HG03575 (cell line): Measurements from ENCODE around the gene CHML.

Experiments used
- ATAC-seq: cut with Tn5 transposase; IDR thresholded peaks from one replicate; pipeline ENCODE4 v1.9.1; 2021; ENCODE audit not compliant: unreplicated experiment, insufficient number of reproducible peaks, low FRiP score; ENCODE audit errors: extremely low read depth

The CHML gene

GRCh38 chr1:241630005-241630404, 10.2 kb downstream of the CHML start:
- ATAC-seq: no peak

GRCh38 chr1:241627453-241628259, 12.5 kb downstream of the CHML start:
- no peak for ATAC-seq

GRCh38 chr1:241624935-241625334, 15.2 kb downstream of the CHML start:
- no peak for ATAC-seq

- ATAC-seq: no peak
These were observed 17.5 kb downstream of the CHML start for GRCh38 chr1:241622669-241623068.

GRCh38 chr1:241617426-241617825, 22.7 kb downstream of the CHML start:
- ATAC-seq: no peak

- ATAC-seq: no peak
These were observed 24.9 kb downstream of the CHML start for GRCh38 chr1:241615043-241615974.

GRCh38 chr1:241614572-241614971, 25.6 kb downstream of the CHML start:
- no peak for ATAC-seq

GRCh38 chr1:241614144-241614543, 26.0 kb downstream of the CHML start:
- ATAC-seq: no peak

GRCh38 chr1:241612533-241613477, 27.4 kb downstream of the CHML start:
- no peak for ATAC-seq

- ATAC-seq: no peak
These were observed 28.4 kb downstream of the CHML start for GRCh38 chr1:241611736-241612135.

- peak; percentile 83 for ATAC-seq
These were observed 29.1 kb downstream of the CHML start for GRCh38 chr1:241611063-241611462.

- ATAC-seq: no peak
These were observed 29.9 kb downstream of the CHML start for GRCh38 chr1:241610056-241610815.

- no peak for ATAC-seq
These were observed 31.7 kb downstream of the CHML start for GRCh38 chr1:241608379-241609033.

- no peak for ATAC-seq
These were observed 32.7 kb downstream of the CHML start for GRCh38 chr1:241607497-241607896.

- no peak for ATAC-seq
These were observed 33.6 kb downstream of the CHML start for GRCh38 chr1:241606544-241606943.

- no peak for ATAC-seq
These were observed 34.9 kb downstream of the CHML start for GRCh38 chr1:241605146-241605805.

GRCh38 chr1:241603731-241604245, 36.4 kb downstream of the CHML start:
- no peak for ATAC-seq
